Measurements from ENCODE around the gene FKBP5. TPM values are rescaled to one million over a fixed set of nuclear protein-coding genes. Genes with fewer than 3 reads are reported as not detected.

Gene FKBP5
- total RNA-seq, 4 donors from 2014 or later, result 65.0 to 273 (median 103) TPM

GRCh38 chr6:35534407-35535170 is 154.1 kb downstream of the FKBP5 start:
- intact Hi-C loops (cut with DNase I), result no loop called here
- Histone ChIP-seq H3K4me1 (no peaks in the 10 kb centered on the region), H3K4me3 (no peak overlapping the region), H3K36me3 (no peaks in the 10 kb centered on the region), H3K27me3 (peaks cover 0 to 10% (median 0%) of the 10 kb centered on the region in 4 donors), H3K27ac (no peak overlapping the region), H3K9me3 (no peaks in the 10 kb centered on the region)
- TF ChIP-seq, protein P1, sequence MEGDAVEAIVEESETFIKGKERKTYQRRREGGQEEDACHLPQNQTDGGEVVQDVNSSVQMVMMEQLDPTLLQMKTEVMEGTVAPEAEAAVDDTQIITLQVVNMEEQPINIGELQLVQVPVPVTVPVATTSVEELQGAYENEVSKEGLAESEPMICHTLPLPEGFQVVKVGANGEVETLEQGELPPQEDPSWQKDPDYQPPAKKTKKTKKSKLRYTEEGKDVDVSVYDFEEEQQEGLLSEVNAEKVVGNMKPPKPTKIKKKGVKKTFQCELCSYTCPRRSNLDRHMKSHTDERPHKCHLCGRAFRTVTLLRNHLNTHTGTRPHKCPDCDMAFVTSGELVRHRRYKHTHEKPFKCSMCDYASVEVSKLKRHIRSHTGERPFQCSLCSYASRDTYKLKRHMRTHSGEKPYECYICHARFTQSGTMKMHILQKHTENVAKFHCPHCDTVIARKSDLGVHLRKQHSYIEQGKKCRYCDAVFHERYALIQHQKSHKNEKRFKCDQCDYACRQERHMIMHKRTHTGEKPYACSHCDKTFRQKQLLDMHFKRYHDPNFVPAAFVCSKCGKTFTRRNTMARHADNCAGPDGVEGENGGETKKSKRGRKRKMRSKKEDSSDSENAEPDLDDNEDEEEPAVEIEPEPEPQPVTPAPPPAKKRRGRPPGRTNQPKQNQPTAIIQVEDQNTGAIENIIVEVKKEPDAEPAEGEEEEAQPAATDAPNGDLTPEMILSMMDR (IDR thresholded peaks at IDR 0.05), result no peak
- no peak for TF ChIP-seq POLR2A (IDR thresholded peaks at IDR 0.05)
- DNase-seq, result no peak
- WGBS, 2 donors, result 33 to 34% methylated on average over 10 to 11 of the region's 11 CpGs

GRCh38 chr6:35533981-35534380 is 154.7 kb downstream of the FKBP5 start:
- Histone ChIP-seq H3K27me3 (peaks cover 0 to 10% (median 0%) of the 10 kb centered on the region in 4 donors), H3K9me3 (no peaks in the 10 kb centered on the region), H3K36me3 (no peaks in the 10 kb centered on the region), H3K4me3 (no peak overlapping the region), H3K27ac (no peak overlapping the region), H3K4me1 (no peaks in the 10 kb centered on the region)
- DNase-seq, result no peak
- intact Hi-C loops (cut with DNase I), result no loop called here
- TF ChIP-seq, protein P1 (IDR thresholded peaks at IDR 0.05), result no peak
- TF ChIP-seq POLR2A (IDR thresholded peaks at IDR 0.05), result no peak
- WGBS, 2 donors, result 54 to 74% methylated on average over 6 of the region's 6 CpGs

- H3K36me3 ChIP-seq, result no peaks in the 10 kb centered on the region
- no peak for DNase-seq
- H3K4me1 ChIP-seq, result no peaks in the 10 kb centered on the region
- no peak overlapping the region for H3K4me3 ChIP-seq
- 72 to 76% methylated on average over 4 of the region's 4 CpGs for WGBS, 2 donors
- H3K27ac ChIP-seq, result no peak overlapping the region
- peaks cover 0 to 10% (median 0%) of the 10 kb centered on the region in 4 donors for H3K27me3 ChIP-seq
- no peaks in the 10 kb centered on the region for H3K9me3 ChIP-seq
- TF ChIP-seq, protein P1 (IDR thresholded peaks at IDR 0.05), result no peak
- TF ChIP-seq POLR2A (IDR thresholded peaks at IDR 0.05), result no peak
- intact Hi-C loops (cut with DNase I), result no loop called here
Measured at GRCh38 chr6:35532126-35532525, 156.6 kb downstream of the FKBP5 start.

DNA sequence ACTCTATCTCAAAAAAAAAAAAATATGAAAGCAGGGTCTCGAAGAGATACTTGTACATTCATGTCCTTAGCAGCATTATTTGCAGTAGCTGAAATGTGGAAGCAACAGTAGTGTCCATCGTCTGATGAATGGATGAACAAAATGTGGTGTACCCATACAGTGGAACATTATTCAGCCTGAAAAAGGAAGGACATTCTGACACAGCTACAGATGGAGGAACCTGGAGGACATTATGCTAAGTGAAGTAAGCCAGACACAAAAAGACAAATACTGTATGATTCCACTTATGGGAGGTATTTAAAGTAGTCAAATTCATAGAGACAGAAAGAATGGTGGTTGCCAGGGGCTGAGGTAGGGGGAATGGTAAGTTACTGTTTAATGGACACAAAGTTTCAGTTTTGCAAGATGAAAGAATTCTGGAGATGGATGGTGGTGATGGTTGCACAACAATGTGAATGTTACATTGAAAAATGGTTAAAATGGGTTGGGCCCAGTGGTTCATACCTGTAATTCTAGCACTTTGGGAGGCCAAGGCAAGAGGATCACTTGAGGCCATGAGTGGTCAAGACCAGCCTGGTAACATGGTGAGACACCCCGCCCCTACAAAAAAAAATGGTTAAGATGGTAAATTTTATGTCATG is 164.2 kb downstream of the FKBP5 start:
- H3K27ac ChIP-seq, result no peak overlapping the region
- no peaks in the 10 kb centered on the region for H3K36me3 ChIP-seq
- DNase-seq, result no peak
- H3K9me3 ChIP-seq, result no peaks in the 10 kb centered on the region
- intact Hi-C loops (cut with DNase I), result loop anchor here (5.0 kb wide), 1 partner anchor 213 kb away; the partner anchor contains the start of gene ARMC12
- WGBS, 2 donors, result 86 to 89% methylated on average over 3 of the region's 3 CpGs
- TF ChIP-seq, protein P1 (IDR thresholded peaks at IDR 0.05), result no peak
- no peak for TF ChIP-seq POLR2A (IDR thresholded peaks at IDR 0.05)
- H3K4me1 ChIP-seq, result peaks cover 0 to 20% (median 4%) of the 10 kb centered on the region in 3 donors
- H3K4me3 ChIP-seq, result no peak overlapping the region
- H3K27me3 ChIP-seq, result peaks cover 0 to 14% (median 0%) of the 10 kb centered on the region in 4 donors

Small RNA genes within 50 kb of the gene (small RNA-seq; reads per million reads assigned to genes)
- gene MIR5690, result 0 reads per million in 4 donors
- gene RF00561, result 0 reads per million in 4 donors

Other genes starting within 250 kb of the FKBP5 start
- gene FANCE, start 236.6 kb downstream of the FKBP5 start, total RNA-seq, result 10 to 100 TPM in 1 of 4 donors, 1 to 10 TPM in 3; 6.9 to 15.5 (median 8.0) TPM
- 1,000 to 10,000 TPM; 1,152 to 2,101 (median 1,461) TPM for gene RPL10A, start 220.5 kb downstream of the FKBP5 start, total RNA-seq
- 10 to 100 TPM; 13.7 to 33.5 (median 29.3) TPM for gene TEAD3, start 191.8 kb downstream of the FKBP5 start, total RNA-seq
- not detected for gene TULP1, start 176.0 kb downstream of the FKBP5 start, total RNA-seq
- 1 to 10 TPM in 1 of 4 donors, under 1 TPM in 1, not detected in 2; 0.26 to 1.5 TPM for gene ARMC12, start 48.1 kb upstream of the FKBP5 start, total RNA-seq
- not detected for gene CLPSL2, start 87.7 kb upstream of the FKBP5 start, total RNA-seq
- not detected for gene CLPSL1, start 92.1 kb upstream of the FKBP5 start, total RNA-seq
- gene CLPS, start 108.4 kb upstream of the FKBP5 start, total RNA-seq, result not detected
- not detected for gene LHFPL5, start 116.4 kb upstream of the FKBP5 start, total RNA-seq
- gene SRPK1, start 232.2 kb upstream of the FKBP5 start, total RNA-seq, result 100 to 1,000 TPM in 2 of 4 donors, 10 to 100 TPM in 2; 66.1 to 109 (median 86.5) TPM

Measured in esophagus squamous epithelium (tissue), 5 donors.